Esophagus squamous epithelium (tissue), 4 donors: ENCODE measurements around the gene BASP1.

Experiments used
- CTCF ChIP-seq, 6 experiments: fragments of 450-650 bp in 4 of 6; fragments of 200-600 bp in 2 of 6; sonication (generic) in 2 of 6; IDR thresholded peaks; one replicate each; pipeline ENCODE4 v1.5.1; 2016 to 2019; ENCODE audit warnings: antibody characterized with exemption in 6 of 6, mild to moderate bottlenecking in 4 of 6, moderate library complexity in 4 of 6
- POLR2A ChIP-seq, 4 donors: fragments of 450-650 bp; IDR thresholded peaks; one replicate each; pipeline ENCODE4 v1.6.1; 2017; ENCODE audit warnings: antibody characterized with exemption in 4 of 4, mild to moderate bottlenecking in 4 of 4, moderate library complexity in 3 of 4

- TF ChIP-seq CTCF (IDR thresholded peaks at IDR 0.05) (no peak), POLR2A (IDR thresholded peaks at IDR 0.05) (no peak)
Observed at GRCh38 chr5:17229313-17229712, 11.9 kb downstream of the BASP1 start.
